ENCODE results near the gene BMAL2.

- TF ChIP-seq YY1 (IDR thresholded peaks at IDR 0.05; ENCODE audit: extremely low read depth, insufficient replicate concordance, low read depth, low read length) (no peak), MAX (IDR thresholded peaks at IDR 0.05) (no peak)
Measured at GRCh38 chr12:27309995-27310315, 22.7 kb upstream of the BMAL2 start.

Data from HCT116 (cell line).